ENCODE measurements around the gene ASTN1. TPM values are rescaled to one million over a fixed set of nuclear protein-coding genes. Genes with fewer than 3 reads are reported as not detected.

ASTN1 gene
- total and polyA plus RNA-seq, 3 experiments from 2014 or later: not detected

- POLR2A ChIA-PET: no interaction called here
- CTCF ChIA-PET: no interaction called here
- no peaks in the 10 kb centered on the region for H3K27me3 Mint-ChIP-seq
Measured at GRCh38 chr1:177012342-177012925, 152.1 kb downstream of the ASTN1 start.

GRCh38 chr1:177011508-177011907 is 153.0 kb downstream of the ASTN1 start:
- H3K36me3 ChIP-seq (ENCODE audit: insufficient read depth, low read length): no peaks in the 10 kb centered on the region
- POLR2A ChIA-PET: no interaction called here
- Mint-ChIP-seq H3K27me3 (no peaks in the 10 kb centered on the region), H3K4me1 (no peaks in the 10 kb centered on the region), H3K36me3 (no peaks in the 10 kb centered on the region), H3K4me3 (no peak overlapping the region), H3K9me3 (peaks cover 0 to 9% (median 0%) of the 10 kb centered on the region in 5 donors), H3K27ac (no peak overlapping the region)
- no peak for DNase-seq
- H3K27ac ChIP-seq (ENCODE audit: low read depth, low read length): no peak overlapping the region
- H3K4me1 ChIP-seq (ENCODE audit: insufficient read depth, low read length): no peaks in the 10 kb centered on the region
- no peaks in the 10 kb centered on the region for H3K27me3 ChIP-seq (ENCODE audit: insufficient read depth, low read length, poor library complexity, severe bottlenecking)
- H3K9me3 ChIP-seq (ENCODE audit: low read length): no peaks in the 10 kb centered on the region
- no peak overlapping the region for H3K4me3 ChIP-seq (ENCODE audit: low read length)
- CTCF ChIA-PET: no interaction called here

More at GRCh38 chr1:177012342-177012925, 152.1 kb downstream of the ASTN1 start:
- Mint-ChIP-seq H3K4me3 (no peak overlapping the region), H3K4me1 (no peaks in the 10 kb centered on the region), H3K36me3 (no peaks in the 10 kb centered on the region), H3K9me3 (peaks cover 0 to 8% (median 0%) of the 10 kb centered on the region in 5 donors), H3K27ac (no peak overlapping the region)
- no peaks in the 10 kb centered on the region for H3K27me3 ChIP-seq (ENCODE audit: insufficient read depth, low read length, poor library complexity, severe bottlenecking)
- DNase-seq: no peak
- H3K27ac ChIP-seq (ENCODE audit: low read depth, low read length): no peak overlapping the region
- H3K4me3 ChIP-seq (ENCODE audit: low read length): no peak overlapping the region
- no peaks in the 10 kb centered on the region for H3K36me3 ChIP-seq (ENCODE audit: insufficient read depth, low read length)
- H3K9me3 ChIP-seq (ENCODE audit: low read length): no peaks in the 10 kb centered on the region
- no peaks in the 10 kb centered on the region for H3K4me1 ChIP-seq (ENCODE audit: insufficient read depth, low read length)

- Histone ChIP-seq H3K9me3 (ENCODE audit: low read length) (no peaks in the 10 kb centered on the region), H3K27me3 (ENCODE audit: insufficient read depth, low read length, poor library complexity, severe bottlenecking) (no peaks in the 10 kb centered on the region), H3K4me3 (ENCODE audit: low read length) (no peak overlapping the region), H3K36me3 (ENCODE audit: insufficient read depth, low read length) (no peaks in the 10 kb centered on the region), H3K4me1 (ENCODE audit: insufficient read depth, low read length) (no peaks in the 10 kb centered on the region), H3K27ac (ENCODE audit: low read depth, low read length) (no peak overlapping the region)
- no peaks in the 10 kb centered on the region for H3K27me3 Mint-ChIP-seq
- POLR2A ChIA-PET: no interaction called here
- H3K27ac Mint-ChIP-seq: no peak overlapping the region
- CTCF ChIA-PET: no interaction called here
- H3K9me3 Mint-ChIP-seq: peaks cover 0 to 10% (median 0%) of the 10 kb centered on the region in 5 donors
- no peak for DNase-seq
- no peak overlapping the region for H3K4me3 Mint-ChIP-seq
- H3K36me3 Mint-ChIP-seq: no peaks in the 10 kb centered on the region
- H3K4me1 Mint-ChIP-seq: no peaks in the 10 kb centered on the region
Measured at GRCh38 chr1:177010211-177010825, 154.2 kb downstream of the ASTN1 start.

GRCh38 chr1:177008653-177009052 is 155.9 kb downstream of the ASTN1 start:
- Mint-ChIP-seq H3K27me3 (no peaks in the 10 kb centered on the region), H3K4me1 (no peaks in the 10 kb centered on the region), H3K4me3 (no peak overlapping the region), H3K9me3 (peaks cover 0 to 10% (median 0%) of the 10 kb centered on the region in 5 donors), H3K27ac (no peak overlapping the region), H3K36me3 (no peaks in the 10 kb centered on the region)
- H3K4me1 ChIP-seq (ENCODE audit: insufficient read depth, low read length): no peaks in the 10 kb centered on the region
- H3K27ac ChIP-seq (ENCODE audit: low read depth, low read length): no peak overlapping the region
- no peaks in the 10 kb centered on the region for H3K36me3 ChIP-seq (ENCODE audit: insufficient read depth, low read length)
- H3K9me3 ChIP-seq (ENCODE audit: low read length): no peaks in the 10 kb centered on the region
- DNase-seq: no peak
- CTCF ChIA-PET: no interaction called here
- no peak overlapping the region for H3K4me3 ChIP-seq (ENCODE audit: low read length)
- H3K27me3 ChIP-seq (ENCODE audit: insufficient read depth, low read length, poor library complexity, severe bottlenecking): no peaks in the 10 kb centered on the region
- POLR2A ChIA-PET: no interaction called here

GRCh38 chr1:177007437-177008161 is 156.9 kb downstream of the ASTN1 start:
- CTCF ChIA-PET: no interaction called here
- no peak for DNase-seq

GRCh38 chr1:177002891-177003290 is 161.6 kb downstream of the ASTN1 start:
- H3K4me3 Mint-ChIP-seq: no peak overlapping the region
- POLR2A ChIA-PET: no interaction called here
- H3K36me3 Mint-ChIP-seq: no peaks in the 10 kb centered on the region
- no peaks in the 10 kb centered on the region for H3K27me3 Mint-ChIP-seq
- Histone ChIP-seq H3K36me3 (ENCODE audit: insufficient read depth, low read length) (no peaks in the 10 kb centered on the region), H3K4me1 (ENCODE audit: insufficient read depth, low read length) (no peaks in the 10 kb centered on the region), H3K9me3 (ENCODE audit: low read length) (no peaks in the 10 kb centered on the region), H3K27ac (ENCODE audit: low read depth, low read length) (no peak overlapping the region), H3K4me3 (ENCODE audit: low read length) (no peak overlapping the region), H3K27me3 (ENCODE audit: insufficient read depth, low read length, poor library complexity, severe bottlenecking) (no peaks in the 10 kb centered on the region)
- CTCF ChIA-PET: no interaction called here
- DNase-seq: no peak
- H3K4me1 Mint-ChIP-seq: no peaks in the 10 kb centered on the region
- H3K9me3 Mint-ChIP-seq: peaks cover 0 to 7% (median 0%) of the 10 kb centered on the region in 5 donors
- H3K27ac Mint-ChIP-seq: no peak overlapping the region

More at GRCh38 chr1:177007437-177008161, 156.9 kb downstream of the ASTN1 start:
- Mint-ChIP-seq H3K4me1 (no peaks in the 10 kb centered on the region), H3K27me3 (no peaks in the 10 kb centered on the region), H3K36me3 (no peaks in the 10 kb centered on the region), H3K9me3 (peaks cover 0 to 10% (median 4%) of the 10 kb centered on the region in 5 donors), H3K27ac (no peak overlapping the region), H3K4me3 (no peak overlapping the region)
- no peaks in the 10 kb centered on the region for H3K4me1 ChIP-seq (ENCODE audit: insufficient read depth, low read length)
- no peaks in the 10 kb centered on the region for H3K36me3 ChIP-seq (ENCODE audit: insufficient read depth, low read length)
- POLR2A ChIA-PET: no interaction called here
- H3K27me3 ChIP-seq (ENCODE audit: insufficient read depth, low read length, poor library complexity, severe bottlenecking): no peaks in the 10 kb centered on the region
- no peaks in the 10 kb centered on the region for H3K9me3 ChIP-seq (ENCODE audit: low read length)
- H3K4me3 ChIP-seq (ENCODE audit: low read length): no peak overlapping the region
- H3K27ac ChIP-seq (ENCODE audit: low read depth, low read length): no peak overlapping the region

- no peaks in the 10 kb centered on the region for H3K4me1 Mint-ChIP-seq
- H3K27ac Mint-ChIP-seq: no peak overlapping the region
Measured at GRCh38 chr1:177001556-177001955, 163.0 kb downstream of the ASTN1 start.

GRCh38 chr1:176998183-176998795 is 166.2 kb downstream of the ASTN1 start:
- H3K9me3 ChIP-seq (ENCODE audit: low read length): no peaks in the 10 kb centered on the region
- H3K27me3 Mint-ChIP-seq: peaks cover 0 to 2% of the 10 kb centered on the region in 2 donors
- no peaks in the 10 kb centered on the region for H3K4me1 Mint-ChIP-seq

More at GRCh38 chr1:177001556-177001955, 163.0 kb downstream of the ASTN1 start:
- peaks cover 0 to 2% of the 10 kb centered on the region in 2 donors for H3K27me3 Mint-ChIP-seq
- H3K36me3 Mint-ChIP-seq: no peaks in the 10 kb centered on the region
- ChIA-PET CTCF (no interaction called here), POLR2A (no interaction called here)
- H3K4me3 ChIP-seq (ENCODE audit: low read length): no peak overlapping the region
- no peaks in the 10 kb centered on the region for H3K4me1 ChIP-seq (ENCODE audit: insufficient read depth, low read length)
- peaks cover 0 to 12% (median 3%) of the 10 kb centered on the region in 5 donors for H3K9me3 Mint-ChIP-seq
- no peak overlapping the region for H3K4me3 Mint-ChIP-seq
- no peaks in the 10 kb centered on the region for H3K27me3 ChIP-seq (ENCODE audit: insufficient read depth, low read length, poor library complexity, severe bottlenecking)
- H3K27ac ChIP-seq (ENCODE audit: low read depth, low read length): no peak overlapping the region
- H3K9me3 ChIP-seq (ENCODE audit: low read length): no peaks in the 10 kb centered on the region
- no peak for DNase-seq
- no peaks in the 10 kb centered on the region for H3K36me3 ChIP-seq (ENCODE audit: insufficient read depth, low read length)

More at GRCh38 chr1:176998183-176998795, 166.2 kb downstream of the ASTN1 start:
- ChIA-PET CTCF (no interaction called here), POLR2A (no interaction called here)
- Histone ChIP-seq H3K4me1 (ENCODE audit: insufficient read depth, low read length) (no peaks in the 10 kb centered on the region), H3K4me3 (ENCODE audit: low read length) (no peak overlapping the region), H3K36me3 (ENCODE audit: insufficient read depth, low read length) (no peaks in the 10 kb centered on the region), H3K27me3 (ENCODE audit: insufficient read depth, low read length, poor library complexity, severe bottlenecking) (no peaks in the 10 kb centered on the region), H3K27ac (ENCODE audit: low read depth, low read length) (no peak overlapping the region)
- H3K27ac Mint-ChIP-seq: no peak overlapping the region
- no peak overlapping the region for H3K4me3 Mint-ChIP-seq
- H3K36me3 Mint-ChIP-seq: no peaks in the 10 kb centered on the region
- DNase-seq: no peak
- H3K9me3 Mint-ChIP-seq: peaks cover 2 to 16% (median 3%) of the 10 kb centered on the region in 5 donors

Data from CD8-positive, alpha-beta memory T cell (primary cell).